NB4 (cell line): ENCODE data around the gene NAA80.

Experiments
- MYC ChIP-seq: IDR thresholded peaks from 2 replicates; pipeline ENCODE4 v1.6.1; 2011; ENCODE audit warnings: low read depth, low read length
- POLR2A ChIP-seq: IDR thresholded peaks from 2 replicates; pipeline ENCODE4 v1.6.1; 2011; ENCODE audit warnings: mild to moderate bottlenecking; ENCODE audit not compliant: insufficient read length; ENCODE audit errors: extremely low read depth
- TF ChIP-seq, protein P1 (sequence below): IDR thresholded peaks from one replicate; pipeline ENCODE4 v1.5.1; 2012; ENCODE audit warnings: low read depth, low read length

DNA sequence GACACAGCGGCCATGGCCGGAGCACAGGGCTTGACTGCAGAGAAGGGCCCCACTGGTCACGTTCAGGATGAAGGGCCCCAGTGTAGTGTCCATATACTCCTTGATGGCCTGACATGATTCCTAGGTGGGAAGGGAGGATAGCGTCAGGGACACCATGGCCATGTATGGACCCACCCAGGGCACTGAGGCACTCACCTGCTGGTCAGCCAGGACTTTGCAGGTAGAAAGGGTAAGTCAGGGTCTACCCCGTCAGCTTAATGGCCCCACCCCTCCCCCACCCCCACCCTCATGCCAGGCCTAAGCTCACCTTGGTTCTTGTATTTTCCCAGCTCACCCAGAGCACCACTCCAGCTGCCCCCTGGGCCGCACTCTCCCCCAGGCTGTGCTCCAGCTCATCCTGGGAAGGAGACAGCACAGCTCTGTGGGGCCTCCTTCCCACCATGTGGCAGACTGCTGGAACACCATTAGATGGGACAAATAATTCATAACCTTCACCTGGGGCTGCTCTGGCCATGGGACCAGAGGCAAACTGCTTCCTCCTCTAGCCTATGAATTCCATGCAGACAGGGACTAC, 1.6 kb upstream of the NAA80 start:
- TF ChIP-seq, protein P1, sequence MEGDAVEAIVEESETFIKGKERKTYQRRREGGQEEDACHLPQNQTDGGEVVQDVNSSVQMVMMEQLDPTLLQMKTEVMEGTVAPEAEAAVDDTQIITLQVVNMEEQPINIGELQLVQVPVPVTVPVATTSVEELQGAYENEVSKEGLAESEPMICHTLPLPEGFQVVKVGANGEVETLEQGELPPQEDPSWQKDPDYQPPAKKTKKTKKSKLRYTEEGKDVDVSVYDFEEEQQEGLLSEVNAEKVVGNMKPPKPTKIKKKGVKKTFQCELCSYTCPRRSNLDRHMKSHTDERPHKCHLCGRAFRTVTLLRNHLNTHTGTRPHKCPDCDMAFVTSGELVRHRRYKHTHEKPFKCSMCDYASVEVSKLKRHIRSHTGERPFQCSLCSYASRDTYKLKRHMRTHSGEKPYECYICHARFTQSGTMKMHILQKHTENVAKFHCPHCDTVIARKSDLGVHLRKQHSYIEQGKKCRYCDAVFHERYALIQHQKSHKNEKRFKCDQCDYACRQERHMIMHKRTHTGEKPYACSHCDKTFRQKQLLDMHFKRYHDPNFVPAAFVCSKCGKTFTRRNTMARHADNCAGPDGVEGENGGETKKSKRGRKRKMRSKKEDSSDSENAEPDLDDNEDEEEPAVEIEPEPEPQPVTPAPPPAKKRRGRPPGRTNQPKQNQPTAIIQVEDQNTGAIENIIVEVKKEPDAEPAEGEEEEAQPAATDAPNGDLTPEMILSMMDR = no peak
- no peak for TF ChIP-seq POLR2A
- no peak for TF ChIP-seq MYC
